WTC11 (cell line): ENCODE results near the gene P2RX6. TPM values are rescaled to one million over a fixed set of nuclear protein-coding genes. Genes with fewer than 3 reads are reported as not detected.
A peak's percentile ranks its signal among the peaks of the same experiment; 100 is the strongest.

Experiments used
- CTCF ChIP-seq: fragments of 200-600 bp; IDR thresholded peaks from 2 replicates; pipeline ENCODE4 v1.8.0; 2022; ENCODE audit warnings: antibody characterized with exemption
- GABPB1 ChIP-seq: sonication (generic); formaldehyde crosslinking; IDR thresholded peaks from 2 replicates; pipeline ENCODE4 v1.8.1; 2023; ENCODE audit warnings: mild to moderate bottlenecking, missing genetic modification reagents
- KAT7 ChIP-seq: sonication (generic); formaldehyde crosslinking; IDR thresholded peaks from 2 replicates; pipeline ENCODE4 v1.8.1; 2023; ENCODE audit warnings: missing genetic modification reagents, mild to moderate bottlenecking, borderline replicate concordance
- NFATC4 ChIP-seq: fragments of 250-450 bp; sonication (Bioruptor Pico); IDR thresholded peaks from 2 replicates; pipeline ENCODE4 v1.9.0; 2021; ENCODE audit warnings: mild to moderate bottlenecking
- NFE2L1 ChIP-seq: sonication (generic); formaldehyde crosslinking; IDR thresholded peaks from 2 replicates; pipeline ENCODE4 v1.8.1; 2023; ENCODE audit warnings: missing genetic modification reagents
- NR3C1 ChIP-seq: sonication (generic); formaldehyde crosslinking; conservative IDR thresholded peaks from 2 replicates; pipeline ENCODE4 v1.8.1; 2023; ENCODE audit warnings: low read depth, mild to moderate bottlenecking, missing genetic modification reagents
- PREB ChIP-seq: sonication (generic); formaldehyde crosslinking; IDR thresholded peaks from 2 replicates; pipeline ENCODE4 v1.8.1; 2022; ENCODE audit warnings: mild to moderate bottlenecking, missing genetic modification reagents, moderate library complexity, borderline replicate concordance
- RELA ChIP-seq: sonication (generic); formaldehyde crosslinking; IDR thresholded peaks from 2 replicates; pipeline ENCODE4 v1.8.1; 2022; ENCODE audit warnings: missing genetic modification reagents, mild to moderate bottlenecking, borderline replicate concordance
- TEAD4 ChIP-seq: sonication (generic); formaldehyde crosslinking; IDR thresholded peaks from 2 replicates; pipeline ENCODE4 v1.8.0; 2022; ENCODE audit warnings: mild to moderate bottlenecking, missing genetic modification reagents
- USF1 ChIP-seq: sonication (generic); formaldehyde crosslinking; IDR thresholded peaks from 2 replicates; pipeline ENCODE4 v1.8.0; 2022; ENCODE audit warnings: mild to moderate bottlenecking, missing genetic modification reagents
- USF2 ChIP-seq: sonication (generic); formaldehyde crosslinking; IDR thresholded peaks from 2 replicates; pipeline ENCODE4 v1.8.1; 2023; ENCODE audit warnings: mild to moderate bottlenecking, missing genetic modification reagents, moderate library complexity
- ZNF281 ChIP-seq: sonication (generic); formaldehyde crosslinking; IDR thresholded peaks from 2 replicates; pipeline ENCODE4 v1.8.0; 2023; ENCODE audit warnings: mild to moderate bottlenecking, missing genetic modification reagents
- ZNF416 ChIP-seq: fragments of 250-450 bp; sonication (Bioruptor Pico); IDR thresholded peaks from 2 replicates; pipeline ENCODE4 v1.9.0; 2021; ENCODE audit warnings: mild to moderate bottlenecking, inconsistent platforms
- ZNF423 ChIP-seq: fragments of 250-450 bp; sonication (Bioruptor Pico); IDR thresholded peaks from 2 replicates; pipeline ENCODE4 v2.1.2; 2022; ENCODE audit warnings: mild to moderate bottlenecking, moderate library complexity
- ZNF532 ChIP-seq: fragments of 250-450 bp; sonication (Bioruptor Pico); IDR thresholded peaks from 2 replicates; pipeline ENCODE4 v1.9.0; 2021; ENCODE audit warnings: mild to moderate bottlenecking, borderline replicate concordance
- total RNA-seq: library from RNA; stranded (reverse); gene quantifications from 3 replicates; pipeline ENCODE4 v1.2.3, GENCODE V29; 2021
- TF ChIP-seq, protein P1 (sequence below): sonication (generic); formaldehyde crosslinking; IDR thresholded peaks from 2 replicates; pipeline ENCODE4 v1.8.1; 2022; ENCODE audit warnings: low read depth, mild to moderate bottlenecking, moderate library complexity, missing genetic modification reagents, borderline replicate concordance
- TF ChIP-seq, protein P2 (sequence below): sonication (generic); formaldehyde crosslinking; IDR thresholded peaks from 2 replicates; pipeline ENCODE4 v1.8.1; 2022; ENCODE audit warnings: low read depth, missing genetic modification reagents, borderline replicate concordance
- TF ChIP-seq, protein P3 (sequence below): sonication (generic); formaldehyde crosslinking; IDR thresholded peaks from 2 replicates; pipeline ENCODE4 v1.8.0; 2023; ENCODE audit warnings: missing genetic modification reagents, mild to moderate bottlenecking, borderline replicate concordance

The P2RX6 gene
- total RNA-seq, 1 experiment from 2014 or later = 0.13 TPM

- TF ChIP-seq ZNF532 (CRISPR knock-in tag) (no peak), KAT7 (CRISPR knock-in tag) (no peak), NR3C1 (CRISPR knock-in tag) (no peak), ZNF416 (CRISPR knock-in tag) (no peak), USF1 (CRISPR knock-in tag) (0 out of 2 replicates have a peak, but pooled peaks have one; percentile 15), PREB (CRISPR knock-in tag) (no peak), ZNF281 (CRISPR knock-in tag) (peak; percentile 94), CTCF (no peak), NFE2L1 (CRISPR knock-in tag) (peak; percentile 82; the same call in 1 of the 2 replicates), ZNF423 (CRISPR knock-in tag) (no peak), GABPB1 (CRISPR knock-in tag) (peak; percentile 72), USF2 (no peak), TEAD4 (CRISPR knock-in tag) (no peak), NFATC4 (CRISPR knock-in tag) (no peak), RELA (CRISPR knock-in tag) (peak; percentile 47; the same call in 1 of the 2 replicates)
- TF ChIP-seq, protein P1, sequence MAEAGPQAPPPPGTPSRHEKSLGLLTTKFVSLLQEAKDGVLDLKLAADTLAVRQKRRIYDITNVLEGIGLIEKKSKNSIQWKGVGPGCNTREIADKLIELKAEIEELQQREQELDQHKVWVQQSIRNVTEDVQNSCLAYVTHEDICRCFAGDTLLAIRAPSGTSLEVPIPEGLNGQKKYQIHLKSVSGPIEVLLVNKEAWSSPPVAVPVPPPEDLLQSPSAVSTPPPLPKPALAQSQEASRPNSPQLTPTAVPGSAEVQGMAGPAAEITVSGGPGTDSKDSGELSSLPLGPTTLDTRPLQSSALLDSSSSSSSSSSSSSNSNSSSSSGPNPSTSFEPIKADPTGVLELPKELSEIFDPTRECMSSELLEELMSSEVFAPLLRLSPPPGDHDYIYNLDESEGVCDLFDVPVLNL = no peak
- TF ChIP-seq, protein P2, sequence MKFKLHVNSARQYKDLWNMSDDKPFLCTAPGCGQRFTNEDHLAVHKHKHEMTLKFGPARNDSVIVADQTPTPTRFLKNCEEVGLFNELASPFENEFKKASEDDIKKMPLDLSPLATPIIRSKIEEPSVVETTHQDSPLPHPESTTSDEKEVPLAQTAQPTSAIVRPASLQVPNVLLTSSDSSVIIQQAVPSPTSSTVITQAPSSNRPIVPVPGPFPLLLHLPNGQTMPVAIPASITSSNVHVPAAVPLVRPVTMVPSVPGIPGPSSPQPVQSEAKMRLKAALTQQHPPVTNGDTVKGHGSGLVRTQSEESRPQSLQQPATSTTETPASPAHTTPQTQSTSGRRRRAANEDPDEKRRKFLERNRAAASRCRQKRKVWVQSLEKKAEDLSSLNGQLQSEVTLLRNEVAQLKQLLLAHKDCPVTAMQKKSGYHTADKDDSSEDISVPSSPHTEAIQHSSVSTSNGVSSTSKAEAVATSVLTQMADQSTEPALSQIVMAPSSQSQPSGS = no peak
- TF ChIP-seq, protein P3, sequence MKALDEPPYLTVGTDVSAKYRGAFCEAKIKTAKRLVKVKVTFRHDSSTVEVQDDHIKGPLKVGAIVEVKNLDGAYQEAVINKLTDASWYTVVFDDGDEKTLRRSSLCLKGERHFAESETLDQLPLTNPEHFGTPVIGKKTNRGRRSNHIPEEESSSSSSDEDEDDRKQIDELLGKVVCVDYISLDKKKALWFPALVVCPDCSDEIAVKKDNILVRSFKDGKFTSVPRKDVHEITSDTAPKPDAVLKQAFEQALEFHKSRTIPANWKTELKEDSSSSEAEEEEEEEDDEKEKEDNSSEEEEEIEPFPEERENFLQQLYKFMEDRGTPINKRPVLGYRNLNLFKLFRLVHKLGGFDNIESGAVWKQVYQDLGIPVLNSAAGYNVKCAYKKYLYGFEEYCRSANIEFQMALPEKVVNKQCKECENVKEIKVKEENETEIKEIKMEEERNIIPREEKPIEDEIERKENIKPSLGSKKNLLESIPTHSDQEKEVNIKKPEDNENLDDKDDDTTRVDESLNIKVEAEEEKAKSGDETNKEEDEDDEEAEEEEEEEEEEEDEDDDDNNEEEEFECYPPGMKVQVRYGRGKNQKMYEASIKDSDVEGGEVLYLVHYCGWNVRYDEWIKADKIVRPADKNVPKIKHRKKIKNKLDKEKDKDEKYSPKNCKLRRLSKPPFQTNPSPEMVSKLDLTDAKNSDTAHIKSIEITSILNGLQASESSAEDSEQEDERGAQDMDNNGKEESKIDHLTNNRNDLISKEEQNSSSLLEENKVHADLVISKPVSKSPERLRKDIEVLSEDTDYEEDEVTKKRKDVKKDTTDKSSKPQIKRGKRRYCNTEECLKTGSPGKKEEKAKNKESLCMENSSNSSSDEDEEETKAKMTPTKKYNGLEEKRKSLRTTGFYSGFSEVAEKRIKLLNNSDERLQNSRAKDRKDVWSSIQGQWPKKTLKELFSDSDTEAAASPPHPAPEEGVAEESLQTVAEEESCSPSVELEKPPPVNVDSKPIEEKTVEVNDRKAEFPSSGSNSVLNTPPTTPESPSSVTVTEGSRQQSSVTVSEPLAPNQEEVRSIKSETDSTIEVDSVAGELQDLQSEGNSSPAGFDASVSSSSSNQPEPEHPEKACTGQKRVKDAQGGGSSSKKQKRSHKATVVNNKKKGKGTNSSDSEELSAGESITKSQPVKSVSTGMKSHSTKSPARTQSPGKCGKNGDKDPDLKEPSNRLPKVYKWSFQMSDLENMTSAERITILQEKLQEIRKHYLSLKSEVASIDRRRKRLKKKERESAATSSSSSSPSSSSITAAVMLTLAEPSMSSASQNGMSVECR (CRISPR knock-in tag) = peak; percentile 81; the same call in 1 of the 2 replicates
These were observed 13.2 kb upstream of the P2RX6 start, which contains the start of gene THAP7 (continued) for GRCh38 chr22:21001601-21002325.
